Effector CD4-positive, alpha-beta T cell (primary cell): ENCODE results near the gene SALL1.

ENCODE experiments used
- DNase-seq: peaks from one replicate; pipeline ENCODE4 v3.0.0-alpha.2; 2020

The SALL1 gene

GRCh38 chr16:51156807-51157200 lies 5.7 kb upstream of the SALL1 start:
- no peak for DNase-seq

GRCh38 chr16:51155820-51156806 lies 5.0 kb upstream of the SALL1 start:
- DNase-seq: no peak

- no peak for DNase-seq
Measured at GRCh38 chr16:51155199-51155607, 4.1 kb upstream of the SALL1 start.

GRCh38 chr16:51154271-51155171 lies 3.5 kb upstream of the SALL1 start:
- no peak for DNase-seq

- DNase-seq: no peak
Measured at GRCh38 chr16:51153577-51154031, 2.5 kb upstream of the SALL1 start.

- no peak for DNase-seq
Measured at GRCh38 chr16:51152691-51153576, 1.9 kb upstream of the SALL1 start.

- no peak for DNase-seq
Measured at GRCh38 chr16:51151961-51152663, 1.0 kb upstream of the SALL1 start.

- DNase-seq: no peak
Measured at GRCh38 chr16:51151435-51151960, 428 bp upstream of the SALL1 start.

GRCh38 chr16:51150165-51150887 lies 744 bp downstream of the SALL1 start:
- DNase-seq: no peak

GRCh38 chr16:51149721-51150164 lies 1.3 kb downstream of the SALL1 start:
- no peak for DNase-seq

GRCh38 chr16:51149251-51149661 lies 1.8 kb downstream of the SALL1 start:
- no peak for DNase-seq

GRCh38 chr16:51148678-51149228 lies 2.3 kb downstream of the SALL1 start:
- DNase-seq: no peak

GRCh38 chr16:51147776-51148677 lies 3.0 kb downstream of the SALL1 start:
- DNase-seq: no peak

- DNase-seq: no peak
Measured at GRCh38 chr16:51146256-51146924, 4.7 kb downstream of the SALL1 start.

- DNase-seq: no peak
Measured at GRCh38 chr16:51144203-51144602, 6.9 kb downstream of the SALL1 start.

- no peak for DNase-seq
Measured at GRCh38 chr16:51143196-51143977, 7.7 kb downstream of the SALL1 start.

GRCh38 chr16:51141541-51141940 lies 9.5 kb downstream of the SALL1 start:
- no peak for DNase-seq

GRCh38 chr16:51141106-51141505 lies 10.0 kb downstream of the SALL1 start:
- no peak for DNase-seq
